ENCODE data around the gene TREH. TPM values are rescaled to one million over a fixed set of nuclear protein-coding genes. Genes with fewer than 3 reads are reported as not detected.

The TREH gene
- total and polyA plus RNA-seq, 8 donors, result 0.45 to 2.2 (median 1.1) TPM; not detected in 4

GRCh38 chr11:118691926-118692830 is 12.7 kb upstream of the TREH start:
- no peaks in the 10 kb centered on the region for H3K27me3 ChIP-seq
- H3K36me3 ChIP-seq, result no peaks in the 10 kb centered on the region
- no peaks in the 10 kb centered on the region for H3K9me3 ChIP-seq
- no peak overlapping the region for H3K27ac ChIP-seq
- no peak overlapping the region for H3K4me3 ChIP-seq
- no peak for DNase-seq
- peaks cover 6 to 33% (median 19%) of the 10 kb centered on the region in 4 donors for H3K4me1 ChIP-seq
- 69 to 84% (median 75%) methylated on average over 13 to 15 of the region's 15 CpGs for WGBS, 5 donors
- no peak for TF ChIP-seq POLR2A (IDR thresholded peaks at IDR 0.05)
- TF ChIP-seq EP300 (IDR thresholded peaks at IDR 0.05), result no peak
- TF ChIP-seq POLR2AphosphoS5 (IDR thresholded peaks at IDR 0.05), result no peak
- no peak for TF ChIP-seq CTCF (IDR thresholded peaks at IDR 0.05)
- intact Hi-C loops (cut with DNase I; ENCODE audit: low total_unique reads), result loop anchor here (5.0 to 10.0 kb wide), 2 partner anchors 103 to 265 kb away; partner anchors contain the start of genes DDX6 and UPK2

GRCh38 chr11:118690553-118691304 is 11.3 kb upstream of the TREH start:
- H3K36me3 ChIP-seq, result no peaks in the 10 kb centered on the region
- peak overlapping the region; percentile 52 to 84 (median 71) for H3K27ac ChIP-seq
- intact Hi-C loops (cut with DNase I; ENCODE audit: low total_unique reads), result loop anchor here (5.0 to 10.0 kb wide), 2 partner anchors 104 to 267 kb away; partner anchors contain the start of genes DDX6 and UPK2
- H3K4me3 ChIP-seq, result peak overlapping the region in 2 of 4 donors; percentile 42 to 51
- no peaks in the 10 kb centered on the region for H3K9me3 ChIP-seq
- TF ChIP-seq POLR2A (IDR thresholded peaks at IDR 0.05) (no peak), POLR2AphosphoS5 (IDR thresholded peaks at IDR 0.05) (no peak), EP300 (IDR thresholded peaks at IDR 0.05) (no peak), CTCF (IDR thresholded peaks at IDR 0.05) (no peak)
- DNase-seq, result no peak
- 82 to 88% (median 85%) methylated on average over 10 to 15 of the region's 15 CpGs for WGBS, 5 donors
- H3K4me1 ChIP-seq, result peaks cover 6 to 33% (median 19%) of the 10 kb centered on the region in 4 donors
- H3K27me3 ChIP-seq, result no peaks in the 10 kb centered on the region

- no peaks in the 10 kb centered on the region for H3K36me3 ChIP-seq
- peak; percentile 84 to 97 for DNase-seq
- H3K9me3 ChIP-seq, result no peaks in the 10 kb centered on the region
- TF ChIP-seq POLR2AphosphoS5 (IDR thresholded peaks at IDR 0.05), result peak; percentile 3 to 35 (median 10)
- peak in 5 of 7 experiments; percentile 62 to 94 (median 85) for TF ChIP-seq CTCF (IDR thresholded peaks at IDR 0.05)
- no peak for TF ChIP-seq POLR2A (IDR thresholded peaks at IDR 0.05)
- no peak for TF ChIP-seq EP300 (IDR thresholded peaks at IDR 0.05)
- peak overlapping the region; percentile 52 to 84 (median 71) for H3K27ac ChIP-seq
- intact Hi-C loops (cut with DNase I; ENCODE audit: low total_unique reads), result loop anchor here (5.0 to 10.0 kb wide), 2 partner anchors 105 to 267 kb away; partner anchors contain the start of genes DDX6 and UPK2
- H3K4me1 ChIP-seq, result peaks cover 6 to 33% (median 19%) of the 10 kb centered on the region in 4 donors
- peak overlapping the region; percentile 37 to 51 (median 44) for H3K4me3 ChIP-seq
- WGBS, 5 donors, result 2 to 8% (median 5%) methylated on average over 11 to 30 of the region's 30 CpGs
- no peaks in the 10 kb centered on the region for H3K27me3 ChIP-seq
Observed at GRCh38 chr11:118689852-118690552, 10.6 kb upstream of the TREH start.

All from stomach (tissue), 9 donors.